ENCODE measurements around the gene XYLT1. TPM values are rescaled to one million over a fixed set of nuclear protein-coding genes. Genes with fewer than 3 reads are reported as not detected.

XYLT1 gene
- total RNA-seq, 1 donor from 2014 or later, result 0.23 TPM

- DNase-seq (ENCODE audit: low read depth), result no peak
- no peak for TF ChIP-seq CTCF (conservative IDR thresholded peaks at IDR 0.05; ENCODE audit: low read depth, low read length)
- H3K4me3 ChIP-seq (ENCODE audit: low read depth, low read length), result no peak overlapping the region
Measured at GRCh38 chr16:17076818-17077498, 393.8 kb downstream of the XYLT1 start.

GRCh38 chr16:17076092-17076754, 394.5 kb downstream of the XYLT1 start:
- no peak overlapping the region for H3K4me3 ChIP-seq (ENCODE audit: low read depth, low read length)
- TF ChIP-seq CTCF (conservative IDR thresholded peaks at IDR 0.05; ENCODE audit: low read depth, low read length), result no peak
- no peak for DNase-seq (ENCODE audit: low read depth)

GRCh38 chr16:17072104-17072503, 398.7 kb downstream of the XYLT1 start:
- TF ChIP-seq CTCF (conservative IDR thresholded peaks at IDR 0.05; ENCODE audit: low read depth, low read length), result no peak
- no peak overlapping the region for H3K4me3 ChIP-seq (ENCODE audit: low read depth, low read length)
- no peak for DNase-seq (ENCODE audit: low read depth)

- H3K4me3 ChIP-seq (ENCODE audit: low read depth, low read length), result no peak overlapping the region
- no peak for TF ChIP-seq CTCF (conservative IDR thresholded peaks at IDR 0.05; ENCODE audit: low read depth, low read length)
- DNase-seq (ENCODE audit: low read depth), result no peak
Measured at GRCh38 chr16:17070882-17071592, 399.7 kb downstream of the XYLT1 start.

DNA sequence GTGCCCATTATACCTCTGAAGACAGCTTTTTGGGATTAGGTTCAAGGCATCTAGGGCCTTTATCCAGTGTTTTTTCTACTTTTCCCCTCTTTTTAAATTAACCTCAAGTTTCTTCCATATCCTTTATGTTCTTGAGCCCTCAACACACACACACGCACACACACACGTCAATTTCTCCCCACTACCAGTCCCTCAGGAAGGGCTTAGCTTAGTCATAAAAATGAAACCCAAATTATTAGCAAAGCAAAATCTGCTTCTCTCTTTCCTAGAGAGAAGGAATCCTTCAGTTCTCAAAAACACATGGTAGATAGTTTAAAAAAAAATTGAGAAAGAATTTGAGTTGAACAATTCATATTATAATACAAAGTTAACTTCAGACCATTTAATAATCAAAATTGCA, 401.1 kb downstream of the XYLT1 start:
- TF ChIP-seq CTCF (conservative IDR thresholded peaks at IDR 0.05; ENCODE audit: low read depth, low read length), result no peak
- H3K4me3 ChIP-seq (ENCODE audit: low read depth, low read length), result no peak overlapping the region
- DNase-seq (ENCODE audit: low read depth), result no peak

DNA sequence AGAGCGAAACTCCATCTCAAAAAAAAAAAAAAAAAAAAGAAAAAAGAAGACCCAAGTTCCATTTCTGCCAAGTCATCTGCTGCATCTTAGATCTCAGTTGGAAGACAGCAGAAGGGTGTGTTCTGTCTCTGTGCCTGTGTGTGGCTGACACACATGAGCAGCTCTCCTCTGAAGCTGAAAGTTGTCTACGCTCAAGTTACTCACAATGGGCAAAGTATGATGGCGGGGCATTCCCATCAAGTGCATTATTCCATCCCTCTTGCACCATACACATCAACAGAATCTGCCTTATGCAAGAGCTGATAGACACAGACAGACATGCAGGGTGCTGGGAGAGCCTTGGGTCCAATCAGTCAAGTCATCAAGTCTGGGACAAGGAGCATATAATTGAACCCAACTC, 402.2 kb downstream of the XYLT1 start:
- no peak for DNase-seq (ENCODE audit: low read depth)
- H3K4me3 ChIP-seq (ENCODE audit: low read depth, low read length), result no peak overlapping the region
- TF ChIP-seq CTCF (conservative IDR thresholded peaks at IDR 0.05; ENCODE audit: low read depth, low read length), result no peak
